ENCODE measurements around the gene ZNF547. TPM values are rescaled to one million over a fixed set of nuclear protein-coding genes. Genes with fewer than 3 reads are reported as not detected.

Gene ZNF547
- total RNA-seq, 1 experiment from 2014 or later = 1.4 TPM

DNA sequence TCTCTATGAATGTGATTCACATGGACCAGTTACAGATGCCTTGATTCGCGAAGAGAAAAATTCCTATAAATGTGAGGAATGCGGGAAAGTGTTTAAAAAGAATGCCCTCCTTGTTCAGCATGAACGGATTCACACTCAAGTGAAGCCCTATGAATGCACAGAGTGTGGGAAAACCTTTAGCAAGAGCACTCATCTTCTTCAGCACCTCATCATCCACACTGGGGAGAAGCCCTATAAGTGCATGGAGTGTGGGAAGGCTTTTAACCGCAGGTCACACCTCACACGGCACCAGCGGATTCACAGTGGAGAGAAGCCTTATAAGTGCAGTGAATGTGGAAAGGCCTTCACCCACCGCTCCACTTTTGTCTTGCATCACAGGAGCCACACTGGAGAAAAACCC is 35.4 kb upstream of the ZNF547 start:
- RAD21 ChIA-PET (ENCODE audit: low non-redundant PET in 1 of 2, low total read pairs in 2 of 2, uncharacterized antibody in 2 of 2, unreplicated experiment in 2 of 2) = no interaction called here
- H3K9me2 ChIP-seq (ENCODE audit: insufficient read depth) = no peaks in the 10 kb centered on the region
- CTCF ChIA-PET = no interaction called here
- no peak for ATAC-seq
- H3K79me2 ChIP-seq (ENCODE audit: insufficient read depth, low read length) = 0 out of 2 replicates have a peak, but pooled peaks cover under 1% of the 10 kb centered on the region
- no peaks in the 10 kb centered on the region for H3K4me1 ChIP-seq (ENCODE audit: control insufficient read depth in 1 of 2, insufficient read depth in 2 of 2, low read length in 2 of 2)
- no peak overlapping the region for H3K4me3 ChIP-seq (replicated peaks in 1 of 2; ENCODE audit: low read depth in 1 of 2, low read length in 2 of 2)
- no peaks in the 10 kb centered on the region for H3K27me3 ChIP-seq (ENCODE audit: insufficient read depth, low read length)
- BruUV-seq (replicated peaks) = no TSS peak
- H3K9ac ChIP-seq (ENCODE audit: low read length) = no peak overlapping the region
- DNase-seq (ENCODE audit: low read depth, low spot score) = no peak
- intact Hi-C loops (cut with micrococcal nuclease) = no loop called here
- no peaks in the 10 kb centered on the region for H4K20me1 ChIP-seq (ENCODE audit: insufficient read depth)
- no peaks in the 10 kb centered on the region for H3K9me3 ChIP-seq (ENCODE audit: control insufficient read depth in 1 of 2, insufficient read depth in 1 of 2, low read depth in 1 of 2, low read length in 2 of 2)
- POLR2A ChIA-PET = no interaction called here
- TF ChIP-seq CTCF (IDR thresholded peaks at IDR 0.05 in 2 of 3, conservative IDR thresholded peaks at IDR 0.05 in 1 of 3; ENCODE audit: borderline replicate concordance in 1 of 3, insufficient read depth in 1 of 3, low read depth in 2 of 3, low read length in 2 of 3) = no peak
- no peak for TF ChIP-seq POLR2A (IDR thresholded peaks at IDR 0.05; ENCODE audit: borderline replicate concordance, extremely low read depth, insufficient read depth, insufficient read length)
- TF ChIP-seq YY1 (IDR thresholded peaks at IDR 0.05; ENCODE audit: extremely low read depth, insufficient replicate concordance, low read depth, low read length) = no peak
- no peak for TF ChIP-seq RAD21 (IDR thresholded peaks at IDR 0.05; ENCODE audit: low read depth)
- no peak for TF ChIP-seq CEBPB (IDR thresholded peaks at IDR 0.05; ENCODE audit: low read depth)
- TF ChIP-seq ZNF274 (IDR thresholded peaks at IDR 0.05; ENCODE audit: low read depth, low read length) = no peak
- no peak for TF ChIP-seq EZH2phosphoT487 (IDR thresholded peaks at IDR 0.05; ENCODE audit: borderline replicate concordance)
- no peak for TF ChIP-seq ZFX (IDR thresholded peaks at IDR 0.05)
- TF ChIP-seq SIN3A (IDR thresholded peaks at IDR 0.05; ENCODE audit: low read depth) = no peak
- no peak for TF ChIP-seq CBX3 (IDR thresholded peaks at IDR 0.05; ENCODE audit: low read depth)
- TF ChIP-seq SRF (IDR thresholded peaks at IDR 0.05; ENCODE audit: low read depth) = no peak
- H2AFZ ChIP-seq (ENCODE audit: low read depth, low read length, poor library complexity, severe bottlenecking) = no peak overlapping the region
- H3K36me3 ChIP-seq (ENCODE audit: control insufficient read depth in 1 of 2, insufficient read depth in 2 of 2, low read length in 2 of 2) = peaks cover 36 to 37% of the 10 kb centered on the region in 2 experiments
- H3K4me2 ChIP-seq (ENCODE audit: low read length) = no peak overlapping the region
- no peak overlapping the region for H3K27ac ChIP-seq (ENCODE audit: low read depth, low read length)

Data from HCT116 (cell line).